ENCODE results near the gene SENP1. TPM values are rescaled to one million over a fixed set of nuclear protein-coding genes. Genes with fewer than 3 reads are reported as not detected.

The SENP1 gene
- total and polyA plus RNA-seq, 2 of the 13 experiments (the other 11 are each of a cell fraction or from before 2014, with no cell fraction given): 14.0 to 20.2 TPM

DNA sequence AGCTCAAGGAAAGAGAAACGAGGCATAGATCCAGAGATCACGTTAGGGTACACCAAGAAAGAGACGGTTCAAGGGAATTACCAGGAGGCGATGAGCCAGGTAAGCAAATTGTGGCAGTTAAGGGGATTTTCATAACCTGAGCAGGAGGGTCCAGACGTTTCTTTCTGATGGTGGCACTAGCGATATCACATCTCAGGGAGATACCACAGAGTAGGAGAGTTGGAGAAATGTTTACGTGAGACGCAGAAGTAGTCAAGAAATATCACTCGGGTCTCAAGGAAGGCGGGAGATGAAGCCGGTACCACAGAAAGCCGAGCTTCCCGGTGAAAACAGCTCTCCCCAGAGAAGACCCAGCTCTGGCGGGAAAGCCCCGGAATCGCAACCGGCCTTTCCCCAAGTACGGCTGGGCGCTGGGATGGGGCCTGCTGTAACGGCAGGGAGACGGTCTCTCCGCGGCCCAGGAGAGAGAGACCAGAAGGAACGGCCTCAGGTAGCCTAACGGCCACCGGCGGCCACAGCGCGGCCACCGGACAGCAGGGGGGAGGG, 485 bp downstream of the SENP1 start (continued):
- TF ChIP-seq, protein P1, sequence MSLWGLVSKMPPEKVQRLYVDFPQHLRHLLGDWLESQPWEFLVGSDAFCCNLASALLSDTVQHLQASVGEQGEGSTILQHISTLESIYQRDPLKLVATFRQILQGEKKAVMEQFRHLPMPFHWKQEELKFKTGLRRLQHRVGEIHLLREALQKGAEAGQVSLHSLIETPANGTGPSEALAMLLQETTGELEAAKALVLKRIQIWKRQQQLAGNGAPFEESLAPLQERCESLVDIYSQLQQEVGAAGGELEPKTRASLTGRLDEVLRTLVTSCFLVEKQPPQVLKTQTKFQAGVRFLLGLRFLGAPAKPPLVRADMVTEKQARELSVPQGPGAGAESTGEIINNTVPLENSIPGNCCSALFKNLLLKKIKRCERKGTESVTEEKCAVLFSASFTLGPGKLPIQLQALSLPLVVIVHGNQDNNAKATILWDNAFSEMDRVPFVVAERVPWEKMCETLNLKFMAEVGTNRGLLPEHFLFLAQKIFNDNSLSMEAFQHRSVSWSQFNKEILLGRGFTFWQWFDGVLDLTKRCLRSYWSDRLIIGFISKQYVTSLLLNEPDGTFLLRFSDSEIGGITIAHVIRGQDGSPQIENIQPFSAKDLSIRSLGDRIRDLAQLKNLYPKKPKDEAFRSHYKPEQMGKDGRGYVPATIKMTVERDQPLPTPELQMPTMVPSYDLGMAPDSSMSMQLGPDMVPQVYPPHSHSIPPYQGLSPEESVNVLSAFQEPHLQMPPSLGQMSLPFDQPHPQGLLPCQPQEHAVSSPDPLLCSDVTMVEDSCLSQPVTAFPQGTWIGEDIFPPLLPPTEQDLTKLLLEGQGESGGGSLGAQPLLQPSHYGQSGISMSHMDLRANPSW (CRISPR knock-in tag; IDR thresholded peaks at IDR 0.05; ENCODE audit: borderline replicate concordance): peak; percentile 19; the same call in 1 of the 2 replicates

GRCh38 chr12:48104531-48104930, 1.3 kb downstream of the SENP1 start:
- in situ Hi-C loops (cut with HindIII; ENCODE audit: extremely low pct_ligation_motif_present, low pct_unique_long_range_greater_than_20kb): no loop called here
- peak overlapping the region; percentile 84 for H3K4me2 ChIP-seq (ENCODE audit: low read depth, low read length)
- no peak overlapping the region for H3K27ac ChIP-seq (ENCODE audit: extremely low read length, insufficient read depth, low read length)
- TSS peak; percentile 59 for BruUV-seq (replicated peaks)
- 75% methylated on average over 4 of the region's 4 CpGs for WGBS (ENCODE audit: low lambda C conversion rate)
- CTCF ChIA-PET (ENCODE audit: low intra/inter-chr PET ratio, low total read pairs): no interaction called here
- FAIRE-seq (no peak), DNase-seq (ENCODE audit: low spot score) (no peak), ATAC-seq (no peak)
- peaks cover 35% of the 10 kb centered on the region for H3K79me2 ChIP-seq (ENCODE audit: insufficient read depth, low read length)
- no peaks in the 10 kb centered on the region for H3K9me3 ChIP-seq (ENCODE audit: low read length)
- H3K9ac ChIP-seq (ENCODE audit: insufficient read depth, low read depth, low read length): peak overlapping the region; percentile 96; the same call in 1 of the 2 replicates
- TF ChIP-seq, protein P2, sequence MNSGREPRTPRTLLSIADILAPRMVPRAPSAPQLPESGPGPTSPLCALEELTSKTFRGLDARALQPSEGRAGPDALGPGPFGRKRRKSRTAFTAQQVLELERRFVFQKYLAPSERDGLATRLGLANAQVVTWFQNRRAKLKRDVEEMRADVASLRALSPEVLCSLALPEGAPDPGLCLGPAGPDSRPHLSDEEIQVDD (CRISPR knock-in tag; IDR thresholded peaks at IDR 0.05; ENCODE audit: borderline replicate concordance): no peak
- TF ChIP-seq ZNF816 (CRISPR knock-in tag; IDR thresholded peaks at IDR 0.05; ENCODE audit: borderline replicate concordance) (no peak), POLR2G (IDR thresholded peaks at IDR 0.05; ENCODE audit: low read depth, low read length) (no peak), POLR2A (IDR thresholded peaks at IDR 0.05; ENCODE audit: insufficient read depth in 1 of 2, low read depth in 2 of 2, low read length in 2 of 2) (no peak), CAMTA2 (CRISPR knock-in tag; IDR thresholded peaks at IDR 0.05; ENCODE audit: borderline replicate concordance) (no peak), ZNF292 (CRISPR knock-in tag; IDR thresholded peaks at IDR 0.05; ENCODE audit: borderline replicate concordance, low read depth) (no peak), GZF1 (CRISPR knock-in tag; IDR thresholded peaks at IDR 0.05) (no peak)
- no peaks in the 10 kb centered on the region; a peak in 1 of 5 replicates for H3K27me3 ChIP-seq (ENCODE audit: control insufficient read depth in 1 of 2, insufficient read depth in 2 of 2, low read length in 2 of 2)
- peaks cover 25% of the 10 kb centered on the region for H3K4me1 ChIP-seq (ENCODE audit: insufficient read depth, low read length)
- no peaks in the 10 kb centered on the region for H4K20me1 ChIP-seq (ENCODE audit: insufficient read depth, low read length)
- H2AFZ ChIP-seq (ENCODE audit: low read length): no peak overlapping the region
- H3K36me3 ChIP-seq (replicated peaks in 1 of 2; ENCODE audit: control insufficient read depth in 1 of 2, insufficient read depth in 2 of 2, low read length in 2 of 2): no peaks in the 10 kb centered on the region
- peak overlapping the region; percentile 85 to 95 (median 89); a peak in 5 of 6 replicates for H3K4me3 ChIP-seq (replicated peaks in 1 of 3; ENCODE audit: insufficient read depth in 1 of 3, low read depth in 2 of 3, low read length in 3 of 3)
- POLR2A ChIA-PET: no interaction called here
- intact Hi-C loops (cut with micrococcal nuclease; ENCODE audit: unreplicated experiment): loop anchor here (10.0 kb wide), 1 partner anchor 100 kb away; the partner anchor contains the start of gene COL2A1

All from HepG2 (cell line).